Activated T-cell treated with anti-CD3 and anti-CD28 coated beads, Interleukin-2, amount 50 U/mL, for 24 hours (primary cell): ENCODE measurements around the gene PTPRF.

Source experiments
- DNase-seq: peaks from one replicate; pipeline ENCODE4 v3.0.0-alpha.2; 2020
- H3K27ac Mint-ChIP-seq: 2 replicates; pipeline ENCODE4 v1.8.0; 2020; ENCODE audit warnings: mild to moderate bottlenecking, mixed read lengths
- H3K27me3 Mint-ChIP-seq: 2 replicates; pipeline ENCODE4 v1.8.0; 2020; ENCODE audit warnings: mixed read lengths
- H3K36me3 Mint-ChIP-seq: 2 replicates; pipeline ENCODE4 v1.8.0; 2020; ENCODE audit warnings: low read depth, mixed read lengths
- H3K4me1 Mint-ChIP-seq: 2 replicates; pipeline ENCODE4 v1.8.0; 2020; ENCODE audit warnings: low read depth, mixed read lengths
- H3K4me3 Mint-ChIP-seq: 2 replicates; pipeline ENCODE4 v1.8.0; 2020; ENCODE audit warnings: mild to moderate bottlenecking, moderate library complexity, mixed read lengths
- H3K9me3 Mint-ChIP-seq: 2 replicates; pipeline ENCODE4 v1.8.0; 2020; ENCODE audit warnings: mixed read lengths

Gene PTPRF

DNA sequence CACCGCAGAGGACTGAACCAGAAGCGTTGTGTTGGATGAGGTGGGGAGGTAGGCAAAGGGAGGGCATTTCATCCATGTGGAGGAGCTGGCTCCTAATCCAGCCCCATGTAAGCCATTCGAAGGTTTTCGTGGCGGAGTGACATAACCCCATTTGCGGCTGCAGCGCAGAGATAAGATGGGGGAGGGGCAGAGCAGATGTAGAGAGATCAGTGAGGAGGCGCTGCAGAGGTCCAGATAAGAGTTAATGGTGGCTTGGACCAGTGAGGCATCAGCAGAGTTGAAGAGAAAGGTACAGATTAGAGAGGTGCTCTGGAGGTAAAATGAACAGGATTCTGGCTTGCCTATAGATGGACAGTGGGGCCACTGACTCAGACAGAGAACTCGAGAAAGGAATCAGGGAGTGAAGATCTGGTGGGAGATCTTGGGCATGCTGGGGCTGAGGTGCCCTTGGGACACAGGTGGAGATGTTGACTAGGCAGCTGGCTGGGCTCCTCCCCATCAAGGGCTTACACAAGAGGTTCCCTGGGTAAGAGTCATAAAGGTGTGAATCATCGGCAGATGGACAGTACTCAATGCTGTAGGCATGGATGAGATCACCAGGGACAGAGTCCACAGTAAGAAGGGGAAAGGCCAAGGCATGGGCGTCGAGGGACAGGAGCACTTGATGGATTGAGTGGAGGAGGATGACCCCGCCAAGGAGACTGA is 7.8 kb upstream of the PTPRF start:
- DNase-seq, result no peak
- Mint-ChIP-seq H3K4me3 (no peak overlapping the region), H3K27ac (no peak overlapping the region), H3K36me3 (no peaks in the 10 kb centered on the region), H3K27me3 (peaks cover 68% of the 10 kb centered on the region), H3K9me3 (no peaks in the 10 kb centered on the region), H3K4me1 (no peaks in the 10 kb centered on the region)

DNA sequence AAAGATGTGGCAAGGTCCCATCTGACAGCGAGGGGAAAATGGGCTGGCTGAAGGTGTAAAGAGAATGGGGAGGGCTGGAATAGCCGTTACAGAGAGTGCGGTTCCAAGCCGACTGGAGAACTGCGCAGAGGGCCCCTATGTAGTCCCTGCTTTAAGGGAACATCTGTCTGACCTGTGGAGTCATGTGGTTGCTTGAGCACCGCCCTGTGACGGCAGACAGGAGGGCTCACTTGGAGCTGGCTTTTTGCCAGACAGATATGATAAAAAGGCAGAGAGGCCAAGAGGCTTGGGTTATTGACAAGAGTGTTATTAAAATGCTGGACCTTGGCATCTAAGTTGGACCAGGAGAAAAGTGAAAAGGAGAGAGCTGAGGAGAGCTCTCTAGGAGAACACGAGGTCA is 5.9 kb upstream of the PTPRF start:
- H3K36me3 Mint-ChIP-seq, result no peaks in the 10 kb centered on the region
- H3K27ac Mint-ChIP-seq, result no peak overlapping the region
- H3K27me3 Mint-ChIP-seq, result peaks cover 68% of the 10 kb centered on the region
- no peaks in the 10 kb centered on the region for H3K9me3 Mint-ChIP-seq
- DNase-seq, result no peak
- H3K4me1 Mint-ChIP-seq, result peaks cover 7% of the 10 kb centered on the region
- H3K4me3 Mint-ChIP-seq, result no peak overlapping the region

DNA sequence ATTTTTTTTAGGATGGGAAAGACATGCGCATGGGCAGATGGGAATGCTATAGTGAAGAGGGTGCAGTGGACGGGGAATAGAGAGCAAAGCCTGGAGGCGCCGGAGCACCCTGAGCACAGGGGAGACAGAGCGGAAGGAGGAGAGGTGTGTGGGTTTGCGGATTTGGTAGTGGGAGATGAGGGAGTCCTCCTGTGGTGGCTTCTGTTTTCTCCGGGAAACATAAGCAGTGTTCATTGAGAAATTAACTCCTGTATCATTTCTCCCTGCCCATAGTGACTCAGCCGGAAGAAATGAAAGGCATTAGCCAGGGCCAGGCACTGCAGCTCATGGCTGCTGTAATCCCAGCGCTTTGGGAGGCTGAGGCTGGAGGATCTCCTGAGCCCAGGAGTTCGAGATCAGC is 4.7 kb upstream of the PTPRF start:
- H3K4me1 Mint-ChIP-seq, result peaks cover 15% of the 10 kb centered on the region
- no peak for DNase-seq
- no peak overlapping the region for H3K4me3 Mint-ChIP-seq
- peaks cover 68% of the 10 kb centered on the region for H3K27me3 Mint-ChIP-seq
- H3K27ac Mint-ChIP-seq, result no peak overlapping the region
- no peaks in the 10 kb centered on the region for H3K36me3 Mint-ChIP-seq
- no peaks in the 10 kb centered on the region for H3K9me3 Mint-ChIP-seq

DNA sequence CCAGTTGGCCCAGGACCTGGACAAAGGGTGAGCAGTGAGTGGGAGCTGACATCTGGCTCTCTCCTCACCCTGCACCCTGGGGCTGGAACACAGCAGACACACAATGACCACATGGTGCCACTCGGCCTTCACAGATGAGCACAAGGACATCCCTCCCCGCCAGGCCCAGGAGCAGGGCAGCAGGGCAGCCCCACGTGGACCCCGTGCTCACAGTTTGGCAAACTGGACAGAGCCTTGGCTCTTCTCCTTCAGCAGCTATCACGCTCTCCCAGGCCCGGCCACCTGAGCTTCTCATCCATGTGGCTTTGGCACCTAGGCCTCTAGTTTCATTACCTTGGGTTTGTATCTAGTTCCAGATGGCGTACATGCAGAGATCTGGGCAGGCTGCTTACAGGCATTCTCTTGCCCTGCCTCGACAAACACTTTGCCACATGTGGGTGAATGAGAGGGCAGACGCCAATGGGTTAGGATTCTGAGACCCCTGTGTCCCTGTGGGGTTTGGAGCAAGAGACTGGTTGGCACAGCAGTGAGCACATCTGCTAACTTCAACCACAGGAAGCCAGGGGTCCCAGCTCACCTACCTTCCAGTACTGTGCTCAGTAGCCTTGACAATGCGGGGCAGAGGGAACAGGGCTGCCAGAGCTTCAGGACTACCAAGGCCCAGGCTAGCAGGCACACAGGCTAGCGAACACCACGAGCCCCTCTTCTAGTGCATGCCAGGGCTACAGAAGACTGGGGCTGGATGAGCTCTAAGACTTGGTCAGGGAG is 3.4 kb upstream of the PTPRF start:
- DNase-seq, result no peak
- peaks cover 19% of the 10 kb centered on the region for H3K4me1 Mint-ChIP-seq
- H3K27me3 Mint-ChIP-seq, result peaks cover 63% of the 10 kb centered on the region
- H3K27ac Mint-ChIP-seq, result no peak overlapping the region
- no peaks in the 10 kb centered on the region for H3K36me3 Mint-ChIP-seq
- no peaks in the 10 kb centered on the region for H3K9me3 Mint-ChIP-seq
- no peak overlapping the region for H3K4me3 Mint-ChIP-seq

DNA sequence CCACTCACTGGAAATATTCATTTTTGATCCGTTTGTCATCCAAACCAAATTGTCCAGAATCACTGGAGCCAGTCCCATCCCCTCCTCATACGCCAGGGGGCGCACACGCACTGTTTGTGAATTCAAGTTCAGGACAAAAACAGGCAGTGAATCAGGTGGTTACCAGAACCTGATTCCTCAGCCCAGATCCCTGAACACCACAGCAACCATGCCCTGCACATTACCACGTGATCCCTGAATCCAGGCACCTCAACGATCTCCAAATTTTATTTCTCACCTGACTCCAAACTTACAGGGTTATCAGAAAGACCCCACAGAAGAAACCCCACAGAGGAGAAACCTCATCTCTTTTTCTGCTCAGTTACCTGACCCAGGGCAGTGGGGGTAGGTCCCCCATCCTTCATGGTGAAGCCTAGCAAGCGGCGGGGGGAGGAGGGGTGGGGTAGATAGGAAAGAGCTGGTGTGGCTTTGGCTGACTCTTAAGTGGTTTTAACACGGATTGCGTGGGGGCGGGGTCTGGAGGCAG is 1.4 kb upstream of the PTPRF start:
- H3K9me3 Mint-ChIP-seq, result no peaks in the 10 kb centered on the region
- H3K36me3 Mint-ChIP-seq, result no peaks in the 10 kb centered on the region
- H3K4me3 Mint-ChIP-seq, result no peak overlapping the region
- no peak overlapping the region for H3K27ac Mint-ChIP-seq
- peak; percentile 86 for DNase-seq
- peaks cover 19% of the 10 kb centered on the region for H3K4me1 Mint-ChIP-seq
- H3K27me3 Mint-ChIP-seq, result peaks cover 59% of the 10 kb centered on the region

DNA sequence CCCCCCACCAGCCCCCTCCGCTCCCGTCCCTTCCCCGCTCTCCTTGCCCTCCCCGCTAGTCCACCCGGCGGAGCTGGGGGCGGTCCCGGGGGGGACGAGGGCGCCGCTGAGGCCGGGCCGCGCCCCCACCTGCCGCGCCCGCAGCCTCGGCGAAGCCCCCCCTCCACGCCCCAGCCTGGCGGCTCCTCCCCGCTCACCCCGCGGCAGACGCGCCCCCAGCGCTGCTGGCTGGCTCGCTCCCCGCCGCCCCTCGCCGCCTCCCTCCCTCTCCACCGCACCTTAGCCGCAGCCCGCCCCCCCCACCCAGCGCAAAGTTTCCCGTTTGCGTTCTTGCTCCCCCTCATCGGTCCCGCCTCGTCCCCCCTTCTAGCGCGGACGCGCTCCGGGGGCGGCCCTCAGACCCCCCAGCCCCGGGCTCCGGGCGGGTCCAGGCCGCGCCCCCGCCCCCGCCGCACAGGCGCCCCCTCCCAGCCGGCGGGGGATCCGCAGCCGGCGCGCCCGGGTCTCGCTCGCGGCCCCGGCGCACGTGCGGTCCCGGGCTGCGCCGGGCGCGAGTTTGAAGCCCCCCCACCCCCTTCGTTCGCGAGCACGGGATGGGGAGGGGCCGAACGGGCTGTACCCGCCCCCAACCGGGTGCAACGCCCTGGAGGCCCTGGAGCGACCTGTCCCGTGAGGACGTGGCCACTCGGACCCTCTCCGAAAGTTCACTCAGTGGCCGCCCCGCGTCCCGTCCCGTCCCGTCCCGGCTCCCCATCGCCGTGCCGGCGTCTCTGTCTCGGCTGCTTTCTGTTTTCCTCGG is 623 bp downstream of the PTPRF start:
- DNase-seq, result peak; percentile 42
- no peaks in the 10 kb centered on the region for H3K9me3 Mint-ChIP-seq
- H3K27ac Mint-ChIP-seq, result peak overlapping the region; percentile 37
- H3K36me3 Mint-ChIP-seq, result no peaks in the 10 kb centered on the region
- peaks cover 50% of the 10 kb centered on the region for H3K27me3 Mint-ChIP-seq
- H3K4me3 Mint-ChIP-seq, result peak overlapping the region; percentile 76
- H3K4me1 Mint-ChIP-seq, result peaks cover 19% of the 10 kb centered on the region

DNA sequence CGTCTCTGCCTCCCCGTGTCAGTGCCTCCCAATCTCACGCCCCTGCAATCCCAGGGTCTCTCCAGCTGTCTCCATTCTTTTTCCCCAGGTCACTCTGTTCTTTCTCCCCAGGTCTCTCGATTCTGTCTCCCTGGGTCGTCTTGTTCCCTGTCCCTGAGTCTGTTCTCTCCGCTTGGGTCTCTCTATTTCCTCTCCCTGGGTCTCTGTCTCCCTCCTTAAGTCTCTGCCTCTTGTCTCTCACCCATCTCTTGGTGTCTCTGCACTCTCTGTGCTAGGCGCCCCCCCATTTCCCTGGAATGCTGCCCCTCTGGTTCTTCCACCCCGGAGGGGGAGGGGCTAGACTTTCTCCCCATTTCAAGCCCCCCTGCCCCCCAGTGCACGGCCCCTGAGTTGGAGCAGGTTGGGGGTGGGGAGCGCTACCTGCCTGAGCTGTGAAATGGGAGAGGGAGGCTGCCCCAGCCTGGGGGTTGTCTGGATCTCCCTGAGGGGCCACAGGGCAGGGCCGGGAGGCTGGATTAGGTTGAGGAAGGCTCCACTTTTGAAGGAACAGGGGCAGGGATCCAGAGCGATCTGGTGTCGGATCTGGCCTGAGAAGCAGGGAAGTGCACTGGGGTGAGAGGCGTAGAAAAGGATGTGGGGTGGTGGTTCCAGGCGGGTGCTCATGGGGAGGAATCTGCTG is 1.4 kb downstream of the PTPRF start:
- Mint-ChIP-seq H3K4me1 (peaks cover 19% of the 10 kb centered on the region), H3K4me3 (peak overlapping the region; percentile 76), H3K9me3 (no peaks in the 10 kb centered on the region), H3K27me3 (peaks cover 46% of the 10 kb centered on the region), H3K27ac (peak overlapping the region; percentile 37), H3K36me3 (no peaks in the 10 kb centered on the region)
- DNase-seq, result no peak

DNA sequence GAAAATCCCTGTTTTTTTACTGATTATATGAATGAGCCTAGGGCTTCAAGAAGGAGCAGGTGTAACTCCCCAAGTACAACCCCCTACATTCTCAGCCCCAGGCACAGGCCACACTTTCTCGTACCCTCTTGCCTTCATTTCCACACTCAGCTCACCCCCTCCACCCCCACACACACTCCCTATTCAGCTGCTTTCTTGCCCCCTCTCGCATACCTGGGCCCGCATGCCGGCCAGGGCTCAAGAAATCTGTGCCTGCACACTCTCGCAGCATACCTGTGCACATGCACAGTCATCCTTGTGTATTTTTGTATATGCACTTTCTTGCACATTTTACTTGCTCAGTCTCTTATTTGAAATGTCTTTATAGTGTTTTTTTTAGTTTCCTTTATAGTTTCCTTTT is 2.0 kb downstream of the PTPRF start:
- H3K9me3 Mint-ChIP-seq, result no peaks in the 10 kb centered on the region
- no peak overlapping the region for H3K27ac Mint-ChIP-seq
- peaks cover 41% of the 10 kb centered on the region for H3K27me3 Mint-ChIP-seq
- H3K4me1 Mint-ChIP-seq, result peaks cover 19% of the 10 kb centered on the region
- DNase-seq, result no peak
- no peaks in the 10 kb centered on the region for H3K36me3 Mint-ChIP-seq
- peak overlapping the region; percentile 31 for H3K4me3 Mint-ChIP-seq

DNA sequence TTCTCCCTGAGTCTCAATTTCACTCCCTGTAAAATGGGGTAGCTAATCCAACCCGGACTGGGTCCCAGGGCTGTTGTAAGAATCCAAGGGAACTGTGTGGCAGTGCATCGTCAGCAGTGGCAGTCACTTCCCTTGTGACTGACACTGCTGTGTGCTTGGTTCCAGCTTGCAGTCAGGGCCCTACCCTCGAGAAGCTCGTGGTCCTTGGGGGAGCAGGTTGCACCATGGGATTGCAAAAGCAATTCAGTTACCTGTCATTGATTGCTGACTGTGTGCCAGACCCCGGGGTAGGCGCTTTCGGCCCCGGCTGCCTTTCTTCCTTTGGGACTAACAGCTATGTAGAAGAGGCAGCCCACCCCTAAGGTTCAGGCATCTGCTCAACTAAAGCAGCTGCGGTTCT is 2.9 kb downstream of the PTPRF start:
- H3K9me3 Mint-ChIP-seq, result no peaks in the 10 kb centered on the region
- H3K36me3 Mint-ChIP-seq, result no peaks in the 10 kb centered on the region
- H3K4me1 Mint-ChIP-seq, result peaks cover 19% of the 10 kb centered on the region
- DNase-seq, result no peak
- H3K27ac Mint-ChIP-seq, result no peak overlapping the region
- H3K4me3 Mint-ChIP-seq, result no peak overlapping the region
- peaks cover 37% of the 10 kb centered on the region for H3K27me3 Mint-ChIP-seq

DNA sequence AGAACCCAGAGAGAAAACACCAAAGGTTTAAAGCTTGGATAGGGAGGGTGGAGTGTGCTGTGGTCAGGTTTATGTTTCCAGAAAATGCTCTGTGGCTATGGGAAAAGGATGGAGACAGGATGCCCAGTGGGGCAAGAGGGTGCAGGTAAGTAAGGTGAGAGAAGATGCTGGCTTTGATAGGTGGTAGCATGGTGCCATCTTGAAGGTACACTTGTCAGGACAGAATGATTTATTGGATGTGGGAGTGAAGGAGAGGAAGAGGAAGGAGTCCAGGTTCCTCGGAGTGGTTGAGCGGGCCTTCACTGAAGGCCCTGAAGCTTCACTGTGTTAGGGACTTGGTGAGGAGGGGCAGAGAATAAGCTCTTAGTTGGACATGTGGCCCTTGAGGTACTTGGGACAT is 3.6 kb downstream of the PTPRF start:
- H3K9me3 Mint-ChIP-seq, result no peaks in the 10 kb centered on the region
- H3K36me3 Mint-ChIP-seq, result no peaks in the 10 kb centered on the region
- no peak for DNase-seq
- H3K4me1 Mint-ChIP-seq, result peaks cover 21% of the 10 kb centered on the region
- no peak overlapping the region for H3K27ac Mint-ChIP-seq
- H3K4me3 Mint-ChIP-seq, result no peak overlapping the region
- H3K27me3 Mint-ChIP-seq, result peaks cover 30% of the 10 kb centered on the region

DNA sequence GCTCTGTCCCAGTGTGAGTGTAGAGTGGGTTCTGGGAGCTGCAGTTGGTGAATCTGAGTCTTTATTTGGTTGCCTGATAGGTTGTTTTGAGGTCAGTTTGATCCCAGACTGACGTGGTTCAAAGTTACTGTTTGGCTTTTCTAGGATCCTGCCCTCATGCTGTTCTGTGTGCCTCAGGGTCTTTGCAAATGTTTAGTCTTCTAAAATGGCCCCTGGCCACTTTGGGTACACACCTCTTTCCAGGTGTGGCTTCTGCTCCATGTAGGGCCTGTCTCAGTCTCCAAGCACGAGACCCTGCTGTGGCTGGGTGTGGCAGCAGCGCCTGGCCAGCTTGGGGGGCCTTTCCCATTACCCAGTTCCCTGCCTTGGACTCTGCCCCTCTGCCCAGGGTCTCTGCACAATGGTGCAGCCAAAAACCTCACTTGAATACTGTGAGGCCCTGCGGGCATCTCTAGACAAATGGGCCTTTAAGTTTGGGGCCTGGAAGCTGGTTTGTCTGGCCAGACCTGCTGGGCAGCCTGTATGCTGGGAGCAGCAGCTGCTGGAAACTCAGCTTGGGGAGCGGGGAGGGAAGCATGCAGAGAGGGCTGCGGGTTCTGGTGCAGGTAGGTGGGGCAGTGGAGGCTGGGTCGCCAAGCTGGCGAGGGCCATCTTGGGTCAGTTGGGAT is 5.6 kb downstream of the PTPRF start:
- H3K4me1 Mint-ChIP-seq, result peaks cover 9% of the 10 kb centered on the region
- H3K4me3 Mint-ChIP-seq, result no peak overlapping the region
- H3K36me3 Mint-ChIP-seq, result no peaks in the 10 kb centered on the region
- DNase-seq, result no peak
- no peak overlapping the region for H3K27ac Mint-ChIP-seq
- peaks cover 16% of the 10 kb centered on the region for H3K27me3 Mint-ChIP-seq
- no peaks in the 10 kb centered on the region for H3K9me3 Mint-ChIP-seq

DNA sequence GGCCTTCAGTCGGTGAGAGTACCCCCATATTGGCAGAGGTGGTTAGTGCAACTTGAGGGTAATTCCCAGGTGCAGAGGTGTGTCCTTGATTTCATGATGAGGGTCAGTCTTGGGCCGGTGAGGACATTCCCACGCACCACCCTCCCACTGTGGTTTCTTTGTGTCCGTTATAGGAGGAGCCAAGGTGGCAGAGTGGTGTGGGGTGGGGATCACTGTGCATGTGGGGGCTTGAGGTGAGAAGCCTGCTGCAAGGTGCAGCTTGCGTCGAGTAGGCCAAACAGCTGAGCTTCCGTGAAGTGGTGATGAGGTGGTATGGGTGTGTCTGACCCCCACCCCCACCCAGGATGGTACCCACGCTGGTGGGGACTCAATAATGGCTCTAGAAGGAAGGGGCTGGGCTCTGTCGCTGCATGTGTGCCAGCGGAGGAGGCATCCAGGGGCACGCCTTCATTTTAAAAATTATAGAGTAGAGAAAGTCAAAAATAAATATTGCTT is 6.2 kb downstream of the PTPRF start:
- H3K4me3 Mint-ChIP-seq, result no peak overlapping the region
- no peaks in the 10 kb centered on the region for H3K9me3 Mint-ChIP-seq
- peaks cover 6% of the 10 kb centered on the region for H3K4me1 Mint-ChIP-seq
- H3K36me3 Mint-ChIP-seq, result no peaks in the 10 kb centered on the region
- H3K27me3 Mint-ChIP-seq, result peaks cover 13% of the 10 kb centered on the region
- no peak overlapping the region for H3K27ac Mint-ChIP-seq
- no peak for DNase-seq

DNA sequence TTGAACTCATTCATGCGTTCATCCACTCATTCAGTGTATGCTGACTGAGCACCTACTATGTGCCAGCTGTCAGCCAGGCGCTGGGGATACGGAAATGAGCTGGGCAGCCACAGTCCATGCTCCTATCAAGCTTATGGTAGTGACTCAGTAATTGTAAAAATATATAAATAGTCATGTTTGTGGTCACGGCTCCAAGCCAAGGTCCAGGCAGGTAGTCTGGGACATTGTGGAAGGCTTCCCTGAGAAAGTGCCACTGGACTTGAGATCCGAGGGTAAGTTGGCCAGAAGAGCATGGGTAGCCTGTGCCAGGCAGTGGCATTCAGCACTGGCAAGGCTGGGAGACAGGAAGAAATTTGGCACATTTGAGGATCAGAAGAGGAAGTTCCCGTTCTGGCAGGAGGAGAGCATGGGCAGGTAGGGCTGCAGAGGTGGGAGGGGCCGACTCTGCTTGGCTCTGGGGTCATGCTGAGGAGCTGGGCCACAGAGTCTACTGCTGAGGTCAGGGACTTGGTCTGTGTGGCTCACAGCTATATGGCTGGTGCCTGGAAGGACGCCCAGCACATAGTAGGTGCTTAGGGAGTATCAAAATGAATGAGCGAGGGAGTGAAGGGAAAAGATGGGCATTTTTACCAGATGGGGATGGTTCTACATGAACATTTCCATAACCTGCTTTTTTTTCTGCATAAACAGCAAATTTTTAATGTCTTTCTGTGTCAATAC is 6.9 kb downstream of the PTPRF start:
- H3K36me3 Mint-ChIP-seq, result no peaks in the 10 kb centered on the region
- peaks cover 6% of the 10 kb centered on the region for H3K27me3 Mint-ChIP-seq
- H3K27ac Mint-ChIP-seq, result no peak overlapping the region
- H3K4me1 Mint-ChIP-seq, result peaks cover 5% of the 10 kb centered on the region
- no peak for DNase-seq
- H3K9me3 Mint-ChIP-seq, result no peaks in the 10 kb centered on the region
- H3K4me3 Mint-ChIP-seq, result no peak overlapping the region
